Large intestine (tissue), 3 donors: ENCODE results near the gene LAYN. TPM values are rescaled to one million over a fixed set of nuclear protein-coding genes. Genes with fewer than 3 reads are reported as not detected.

Source experiments
- DNase-seq, 2 donors: peaks; one replicate each; pipeline versions ENCODE4 v3.0.0 to v3.0.0-alpha.2; 2013
- H3K27ac ChIP-seq: one replicate; pipeline ENCODE4 v1.5.1; 2013; ENCODE audit warnings: low read length
- H3K27me3 ChIP-seq: 2 replicates; pipeline ENCODE4 v1.6.1; 2013; ENCODE audit warnings: low read length; ENCODE audit not compliant: control insufficient read depth, insufficient read depth
- H3K36me3 ChIP-seq: 2 replicates; pipeline ENCODE4 v1.6.1; 2013; ENCODE audit warnings: low read length; ENCODE audit not compliant: control insufficient read depth, insufficient read depth
- H3K4me1 ChIP-seq: one replicate; pipeline ENCODE4 v1.6.1; 2013; ENCODE audit warnings: low read length; ENCODE audit not compliant: control insufficient read depth, insufficient read depth
- H3K4me3 ChIP-seq: one replicate; pipeline ENCODE4 v1.5.1; 2013; ENCODE audit warnings: low read length
- H3K9me3 ChIP-seq: one replicate; pipeline ENCODE4 v1.6.1; 2013; ENCODE audit warnings: mild to moderate bottlenecking, low read depth, low read length, moderate library complexity; ENCODE audit not compliant: control insufficient read depth
- WGBS: methylation state at CpG from one replicate; pipeline ENCODE4 v1.1.5; 2013; ENCODE audit warnings: low lambda C conversion rate; ENCODE audit not compliant: insufficient coverage; 5-methylcytosine and 5-hydroxymethylcytosine counted together
- polyA plus RNA-seq: library from polyadenylated mRNA; unstranded; fragments of 120-200 nt; gene quantifications from one replicate; pipeline ENCODE4 v1.2.1, GENCODE V29; 2013

LAYN gene
- polyA plus RNA-seq, 1 donor, result 5.4 TPM

DNA sequence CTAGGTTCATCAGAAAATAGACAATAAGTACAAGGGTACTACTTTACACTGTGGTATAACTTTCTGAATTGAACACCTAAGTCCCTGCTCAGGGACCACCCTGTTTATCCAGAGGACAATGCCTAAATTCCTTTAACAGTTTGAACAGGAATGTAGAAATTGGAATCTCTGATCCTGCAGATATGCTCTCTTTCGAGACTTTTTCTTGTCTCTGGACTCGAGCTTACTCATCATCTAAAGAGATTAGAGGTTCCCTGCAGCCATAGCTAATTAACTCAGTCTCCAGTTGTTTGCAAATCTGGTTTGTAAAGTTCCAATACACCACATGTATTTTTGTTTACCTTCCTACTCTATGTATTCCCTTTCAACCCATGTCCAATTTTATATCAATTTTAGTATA, 24.9 kb upstream of the LAYN start:
- Histone ChIP-seq H3K27me3 (peaks cover 45% of the 10 kb centered on the region), H3K4me3 (no peak overlapping the region), H3K27ac (no peak overlapping the region), H3K9me3 (no peaks in the 10 kb centered on the region), H3K36me3 (no peaks in the 10 kb centered on the region), H3K4me1 (no peaks in the 10 kb centered on the region)
- DNase-seq, result no peak
- WGBS, result no CpG with 5 or more reads among the region's 2 CpGs

DNA sequence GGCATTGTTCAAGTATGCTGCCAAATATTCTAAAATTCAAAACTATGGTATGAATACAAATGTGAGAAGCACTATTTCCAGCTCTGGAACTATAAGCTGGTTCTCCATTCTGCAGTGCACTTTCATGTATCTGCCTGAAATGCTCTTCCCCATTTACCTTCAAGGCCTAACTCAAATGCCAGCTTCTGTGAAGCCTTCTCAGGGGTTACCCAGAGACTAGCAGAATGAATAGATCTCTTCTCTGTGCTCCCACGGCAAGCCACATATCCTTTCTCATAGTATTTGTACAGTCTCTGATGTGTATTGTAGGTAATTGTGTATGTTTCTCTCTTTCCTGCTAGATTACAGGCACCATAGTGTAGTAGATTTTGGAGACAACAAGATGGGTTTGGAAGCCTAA, 21.9 kb upstream of the LAYN start:
- H3K27me3 ChIP-seq, result peaks cover 25% of the 10 kb centered on the region
- no peak for DNase-seq
- H3K4me1 ChIP-seq, result no peaks in the 10 kb centered on the region
- no peaks in the 10 kb centered on the region for H3K36me3 ChIP-seq
- no peak overlapping the region for H3K4me3 ChIP-seq
- H3K27ac ChIP-seq, result no peak overlapping the region
- H3K9me3 ChIP-seq, result no peaks in the 10 kb centered on the region
- WGBS, result no CpG with 5 or more reads among the region's 1 CpG

GRCh38 chr11:111520560-111520959, 20.0 kb upstream of the LAYN start:
- H3K27ac ChIP-seq, result no peak overlapping the region
- H3K27me3 ChIP-seq, result peaks cover 8% of the 10 kb centered on the region
- no peaks in the 10 kb centered on the region for H3K36me3 ChIP-seq
- no CpG with 5 or more reads among the region's 2 CpGs for WGBS
- no peak overlapping the region for H3K4me3 ChIP-seq
- H3K4me1 ChIP-seq, result no peaks in the 10 kb centered on the region
- DNase-seq, result no peak
- no peaks in the 10 kb centered on the region for H3K9me3 ChIP-seq

GRCh38 chr11:111521135-111521534, 19.4 kb upstream of the LAYN start:
- 86% methylated on average over 2 of the region's 2 CpGs for WGBS
- Histone ChIP-seq H3K4me3 (no peak overlapping the region), H3K4me1 (no peaks in the 10 kb centered on the region), H3K27me3 (peaks cover 11% of the 10 kb centered on the region), H3K27ac (no peak overlapping the region), H3K9me3 (no peaks in the 10 kb centered on the region), H3K36me3 (no peaks in the 10 kb centered on the region)
- DNase-seq, result no peak

DNA sequence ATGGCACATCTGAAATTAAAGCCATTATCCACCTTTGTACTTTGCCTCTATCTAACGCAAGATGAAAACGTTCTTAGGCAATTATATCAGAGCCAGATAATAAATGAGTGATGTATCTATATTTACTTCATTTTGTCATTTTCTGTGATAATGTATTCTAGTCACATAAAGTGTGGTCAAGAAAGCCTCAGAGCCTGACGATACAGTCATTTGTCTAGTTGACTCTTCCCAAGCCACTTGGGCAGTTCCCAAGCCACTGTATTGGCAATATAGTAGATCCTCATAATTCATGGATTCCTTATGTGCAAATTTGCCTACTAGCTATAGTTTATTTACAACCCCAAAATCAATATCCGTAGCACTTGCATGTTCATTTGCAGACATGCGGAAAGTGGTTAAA, 18.1 kb upstream of the LAYN start:
- Histone ChIP-seq H3K27me3 (peaks cover 8% of the 10 kb centered on the region), H3K4me3 (no peak overlapping the region), H3K4me1 (no peaks in the 10 kb centered on the region), H3K36me3 (no peaks in the 10 kb centered on the region), H3K27ac (no peak overlapping the region), H3K9me3 (no peaks in the 10 kb centered on the region)
- DNase-seq, result no peak
- 100% methylated on average over 2 of the region's 5 CpGs for WGBS

- Histone ChIP-seq H3K27ac (no peak overlapping the region), H3K4me1 (no peaks in the 10 kb centered on the region), H3K4me3 (no peak overlapping the region), H3K36me3 (no peaks in the 10 kb centered on the region), H3K27me3 (peaks cover 6% of the 10 kb centered on the region), H3K9me3 (no peaks in the 10 kb centered on the region)
- WGBS, result 100% methylated on average over 1 of the region's 2 CpGs
- no peak for DNase-seq
These were observed 17.2 kb upstream of the LAYN start for GRCh38 chr11:111523343-111523742.

DNA sequence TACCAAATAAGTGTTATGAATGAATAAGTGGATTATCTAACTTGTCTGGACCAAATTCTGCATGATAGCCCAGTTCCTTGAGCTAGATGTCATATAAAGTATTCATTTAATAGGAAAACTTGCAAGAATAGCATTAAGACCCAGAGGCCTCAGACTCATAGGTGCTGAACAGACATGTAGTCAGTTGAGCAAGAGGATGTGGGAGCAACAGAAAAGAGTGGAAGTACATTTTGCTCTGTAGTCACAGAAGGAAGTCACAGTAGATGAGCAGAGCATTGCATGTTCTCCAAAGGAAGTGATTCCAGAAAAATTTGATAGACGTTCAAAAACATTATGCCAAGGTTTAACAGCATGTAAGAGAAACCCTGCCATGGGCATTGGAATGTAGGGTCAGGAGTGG, 16.5 kb upstream of the LAYN start:
- H3K36me3 ChIP-seq, result no peaks in the 10 kb centered on the region
- no peaks in the 10 kb centered on the region for H3K4me1 ChIP-seq
- WGBS, result no CpG with 5 or more reads among the region's 1 CpG
- no peak overlapping the region for H3K4me3 ChIP-seq
- no peaks in the 10 kb centered on the region for H3K9me3 ChIP-seq
- H3K27me3 ChIP-seq, result peaks cover 6% of the 10 kb centered on the region
- no peak for DNase-seq
- no peak overlapping the region for H3K27ac ChIP-seq

- no peak for DNase-seq
- peaks cover 6% of the 10 kb centered on the region for H3K27me3 ChIP-seq
- no peaks in the 10 kb centered on the region for H3K36me3 ChIP-seq
- H3K27ac ChIP-seq, result no peak overlapping the region
- no peaks in the 10 kb centered on the region for H3K9me3 ChIP-seq
- WGBS, result 100% methylated on average over 1 of the region's 1 CpG
- no peak overlapping the region for H3K4me3 ChIP-seq
- no peaks in the 10 kb centered on the region for H3K4me1 ChIP-seq
These were observed 15.1 kb upstream of the LAYN start for GRCh38 chr11:111525456-111525855.

- no peaks in the 10 kb centered on the region for H3K9me3 ChIP-seq
- DNase-seq, result no peak
These were observed 14.0 kb upstream of the LAYN start for GRCh38 chr11:111526501-111526900.

DNA sequence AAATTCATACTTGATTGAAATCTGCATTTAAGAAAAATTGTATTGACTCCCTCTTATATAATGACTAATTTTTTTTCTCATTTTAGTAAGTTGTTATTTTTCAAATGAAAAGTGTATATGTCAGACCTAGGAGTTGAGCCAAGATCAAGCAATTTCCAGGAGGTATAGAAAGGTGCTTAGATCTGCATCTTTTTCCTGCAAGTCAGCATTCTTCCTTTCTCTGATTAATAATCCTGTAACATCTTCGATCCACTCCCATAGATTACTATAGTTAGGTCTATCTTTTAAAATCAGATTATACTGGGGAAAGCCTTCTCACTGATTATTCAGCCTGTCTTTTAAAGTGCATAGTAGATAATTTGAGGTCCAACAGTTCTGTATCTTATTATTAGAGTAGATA, 13.2 kb upstream of the LAYN start:
- no peak overlapping the region for H3K4me3 ChIP-seq
- WGBS, result 71% methylated on average over 1 of the region's 1 CpG

More at GRCh38 chr11:111526501-111526900, 14.0 kb upstream of the LAYN start:
- Histone ChIP-seq H3K27ac (no peak overlapping the region), H3K36me3 (no peaks in the 10 kb centered on the region), H3K4me1 (no peaks in the 10 kb centered on the region), H3K27me3 (peaks cover 6% of the 10 kb centered on the region), H3K4me3 (no peak overlapping the region)
- WGBS, result no CpG with 5 or more reads among the region's 1 CpG

GRCh38 chr11:111528557-111528956, 12.0 kb upstream of the LAYN start:
- no peak for DNase-seq
- peaks cover 15% of the 10 kb centered on the region for H3K27me3 ChIP-seq
- H3K36me3 ChIP-seq, result no peaks in the 10 kb centered on the region
- no peaks in the 10 kb centered on the region for H3K9me3 ChIP-seq
- H3K4me1 ChIP-seq, result no peaks in the 10 kb centered on the region
- no peak overlapping the region for H3K4me3 ChIP-seq
- H3K27ac ChIP-seq, result no peak overlapping the region
- WGBS, result no CpG with 5 or more reads among the region's 1 CpG

More for the DNA sequence above, 13.2 kb upstream of the LAYN start:
- Histone ChIP-seq H3K27ac (no peak overlapping the region), H3K27me3 (peaks cover 10% of the 10 kb centered on the region), H3K9me3 (no peaks in the 10 kb centered on the region), H3K36me3 (no peaks in the 10 kb centered on the region), H3K4me1 (no peaks in the 10 kb centered on the region)
- no peak for DNase-seq
